Trophoblast cell (in vitro differentiated cells and primary cell): ENCODE results near the gene RBCK1.

ENCODE experiments used
- DNase-seq, 2 donors: peaks; one replicate each; pipeline ENCODE4 v3.0.0-alpha.2; 2016
- H2AFZ ChIP-seq: 2 replicates; pipeline ENCODE4 v1.6.1; 2013; ENCODE audit warnings: low read length, moderate library complexity, mild to moderate bottlenecking; ENCODE audit not compliant: insufficient read depth, poor library complexity
- H2AK5ac ChIP-seq: 2 replicates; pipeline ENCODE4 v1.6.1; 2013; ENCODE audit warnings: mild to moderate bottlenecking, low read length
- H2BK120ac ChIP-seq: 2 replicates; pipeline ENCODE4 v1.6.1; 2013; ENCODE audit warnings: low read length, mild to moderate bottlenecking, moderate library complexity; ENCODE audit not compliant: insufficient read depth, poor library complexity
- H2BK12ac ChIP-seq: 2 replicates; pipeline ENCODE4 v1.6.1; 2013; ENCODE audit warnings: mild to moderate bottlenecking, low read length, moderate library complexity
- H2BK5ac ChIP-seq: 2 replicates; pipeline ENCODE4 v1.6.1; 2013; ENCODE audit warnings: low read length, low read depth, moderate library complexity, mild to moderate bottlenecking; ENCODE audit not compliant: poor library complexity
- H3K14ac ChIP-seq: 2 replicates; pipeline ENCODE4 v1.6.1; 2013; ENCODE audit warnings: mild to moderate bottlenecking, low read length
- H3K18ac ChIP-seq: 2 replicates; pipeline ENCODE4 v1.6.1; 2013; ENCODE audit warnings: mild to moderate bottlenecking, low read length
- H3K23ac ChIP-seq: 2 replicates; pipeline ENCODE4 v1.6.1; 2013; ENCODE audit warnings: low read length
- H3K27ac ChIP-seq: 2 replicates; pipeline ENCODE4 v1.5.1; 2013; ENCODE audit warnings: low read depth, mild to moderate bottlenecking, inconsistent platforms, low read length, moderate library complexity
- H3K27me3 ChIP-seq: 2 replicates; pipeline ENCODE4 v1.6.1; 2013; ENCODE audit warnings: inconsistent platforms, mild to moderate bottlenecking, low read length, moderate library complexity; ENCODE audit not compliant: insufficient read depth
- H3K36me3 ChIP-seq, 2 experiments: 1 replicate in 1 of 2; 2 replicates in 1 of 2; pipeline ENCODE4 v1.6.1; 2013; ENCODE audit warnings: low read length in 2 of 2, mild to moderate bottlenecking in 2 of 2, moderate library complexity in 1 of 2; ENCODE audit not compliant: insufficient read depth in 2 of 2, control insufficient read depth in 1 of 2
- H3K4ac ChIP-seq: 2 replicates; pipeline ENCODE4 v1.6.1; 2013; ENCODE audit warnings: low read depth, mild to moderate bottlenecking, low read length, moderate library complexity
- H3K4me1 ChIP-seq, 2 experiments: 1 replicate in 1 of 2; 2 replicates in 1 of 2; pipeline ENCODE4 v1.6.1; 2013; ENCODE audit warnings: low read length in 2 of 2, mild to moderate bottlenecking in 2 of 2, moderate library complexity in 1 of 2; ENCODE audit not compliant: insufficient read depth in 2 of 2, control insufficient read depth in 1 of 2
- H3K4me2 ChIP-seq: 2 replicates; pipeline ENCODE4 v1.6.1; 2013; ENCODE audit warnings: inconsistent platforms, mild to moderate bottlenecking, low read length, moderate library complexity
- H3K4me3 ChIP-seq: 2 replicates; pipeline ENCODE4 v1.5.1; 2013; ENCODE audit warnings: mild to moderate bottlenecking, low read depth, low read length, inconsistent platforms
- H3K79me1 ChIP-seq: one replicate; pipeline ENCODE4 v1.6.1; 2013; ENCODE audit warnings: low read length
- H3K79me2 ChIP-seq: 2 replicates; pipeline ENCODE4 v1.6.1; 2013; ENCODE audit warnings: low read length, mild to moderate bottlenecking; ENCODE audit not compliant: control insufficient read depth, insufficient read depth, poor library complexity
- H3K9ac ChIP-seq: 2 replicates; pipeline ENCODE4 v1.6.1; 2013; ENCODE audit warnings: mild to moderate bottlenecking, low read length
- H3K9me3 ChIP-seq: 2 replicates; pipeline ENCODE4 v1.6.1; 2013; ENCODE audit warnings: low read depth, mild to moderate bottlenecking, control low read depth, inconsistent platforms, low read length; ENCODE audit not compliant: insufficient read depth
- H4K12ac ChIP-seq: 2 replicates; pipeline ENCODE4 v1.6.1; 2013; ENCODE audit warnings: low read depth, mild to moderate bottlenecking, low read length, moderate library complexity
- H4K8ac ChIP-seq: 2 replicates; pipeline ENCODE4 v1.6.1; 2013; ENCODE audit warnings: low read depth, mild to moderate bottlenecking, low read length, moderate library complexity
- H4K91ac ChIP-seq: one replicate; pipeline ENCODE4 v1.6.1; 2013; ENCODE audit warnings: low read depth, mild to moderate bottlenecking, low read length, moderate library complexity
- WGBS: extraction: QIAGEN DNeasy Blood & Tissue Kit; methylation state at CpG from one replicate; pipeline ENCODE4 v1.1.7; 2013; ENCODE audit warnings: missing lambda C conversion rate; ENCODE audit not compliant: insufficient read length, insufficient coverage; ENCODE audit errors: extremely low coverage; 5-methylcytosine and 5-hydroxymethylcytosine counted together

RBCK1 gene

GRCh38 chr20:406200-407132, 1.6 kb upstream of the RBCK1 start:
- Histone ChIP-seq H3K23ac (no peak overlapping the region), H3K4me3 (no peak overlapping the region), H3K9ac (no peak overlapping the region), H3K27ac (no peak overlapping the region), H3K27me3 (no peaks in the 10 kb centered on the region), H2BK5ac (no peak overlapping the region), H4K91ac (no peak overlapping the region), H2BK120ac (no peak overlapping the region), H3K4me1 (peaks cover 8 to 11% of the 10 kb centered on the region in 2 experiments), H3K79me1 (peaks cover 11% of the 10 kb centered on the region), H3K4me2 (no peak overlapping the region), H2BK12ac (no peak overlapping the region), H3K36me3 (peaks cover 0 to 5% of the 10 kb centered on the region in 2 experiments), H3K9me3 (no peaks in the 10 kb centered on the region), H3K14ac (no peak overlapping the region), H2AK5ac (no peak overlapping the region), H3K18ac (no peak overlapping the region), H4K12ac (no peak overlapping the region), H4K8ac (peak overlapping the region; percentile 45), H3K4ac (no peak overlapping the region), H2AFZ (peak overlapping the region; percentile 21), H3K79me2 (peaks cover 9% of the 10 kb centered on the region)
- no CpG with 5 or more reads among the region's 9 CpGs for WGBS
- DNase-seq = no peak

- Histone ChIP-seq H3K79me1 (peaks cover 11% of the 10 kb centered on the region), H4K91ac (no peak overlapping the region), H3K4ac (no peak overlapping the region), H2AFZ (peak overlapping the region; percentile 21), H2BK12ac (no peak overlapping the region), H3K27ac (no peak overlapping the region), H3K4me3 (peak overlapping the region; percentile 73), H2AK5ac (no peak overlapping the region), H3K18ac (no peak overlapping the region), H2BK5ac (no peak overlapping the region), H4K12ac (no peak overlapping the region), H3K79me2 (peaks cover 9% of the 10 kb centered on the region), H3K4me1 (peaks cover 8 to 11% of the 10 kb centered on the region in 2 experiments), H3K9me3 (no peaks in the 10 kb centered on the region), H3K14ac (peak overlapping the region; percentile 1), H3K23ac (no peak overlapping the region), H2BK120ac (no peak overlapping the region), H4K8ac (peak overlapping the region; percentile 45), H3K9ac (peak overlapping the region; percentile 53), H3K36me3 (peaks cover 0 to 7% of the 10 kb centered on the region in 2 experiments), H3K27me3 (no peaks in the 10 kb centered on the region), H3K4me2 (peak overlapping the region; percentile 93)
- peak; percentile 81 to 83 for DNase-seq
- no CpG with 5 or more reads among the region's 45 CpGs for WGBS
These were observed 756 bp upstream of the RBCK1 start for GRCh38 chr20:407133-407952.

GRCh38 chr20:408843-409696, 971 bp downstream of the RBCK1 start:
- peak overlapping the region; percentile 99 for H3K9ac ChIP-seq
- H3K4ac ChIP-seq = peak overlapping the region; percentile 69
- H3K23ac ChIP-seq = no peak overlapping the region
- peaks cover 8 to 11% of the 10 kb centered on the region in 2 experiments for H3K4me1 ChIP-seq
- H2BK120ac ChIP-seq = peak overlapping the region; percentile 43
- H2AFZ ChIP-seq = peak overlapping the region; percentile 80
- peak overlapping the region; percentile 92 for H4K91ac ChIP-seq
- peaks cover 11% of the 10 kb centered on the region for H3K79me1 ChIP-seq
- peaks cover 0 to 7% of the 10 kb centered on the region in 2 experiments for H3K36me3 ChIP-seq
- peak overlapping the region; percentile 99 for H2AK5ac ChIP-seq
- peak overlapping the region; percentile 93 for H3K18ac ChIP-seq
- H3K4me2 ChIP-seq = peak overlapping the region; percentile 95
- H2BK5ac ChIP-seq = no peak overlapping the region
- peaks cover 9% of the 10 kb centered on the region for H3K79me2 ChIP-seq
- no peaks in the 10 kb centered on the region for H3K9me3 ChIP-seq
- H2BK12ac ChIP-seq = no peak overlapping the region
- peak overlapping the region; percentile 98 for H3K14ac ChIP-seq
- no peak overlapping the region for H3K27ac ChIP-seq
- peak overlapping the region; percentile 75 for H4K12ac ChIP-seq
- H4K8ac ChIP-seq = peak overlapping the region; percentile 95
- H3K27me3 ChIP-seq = no peaks in the 10 kb centered on the region
- H3K4me3 ChIP-seq = peak overlapping the region; percentile 99
- WGBS = no CpG with 5 or more reads among the region's 7 CpGs
- no peak for DNase-seq
